IMR-90 (cell line): ENCODE data around the gene SOST. TPM values are rescaled to one million over a fixed set of nuclear protein-coding genes. Genes with fewer than 3 reads are reported as not detected.

Source experiments
- ATAC-seq: fragments of 200-7000 bp; cut with Tn5 transposase; 2 replicates; pipeline ENCODE4 v1.9.1; 2020; ENCODE audit warnings: low read depth, mild to moderate bottlenecking, moderate library complexity
- BruUV-seq: library from RNA; stranded (reverse); fragments of 400-500 nt; replicated peaks from 2 replicates; lab custom pipeline; 2021; lab: Mats Ljungman, UMichigan
- CTCF ChIA-PET: fragments of 300-600 bp; formaldehyde crosslinking; extraction: SDS; loops from one replicate; lab custom pipeline; 2021; ENCODE audit warnings: antibody characterized with exemption; lab: Yijun Ruan, JAX
- POLR2A ChIA-PET: fragments of 300-600 bp; sonication (Branson Sonifier 250); formaldehyde crosslinking; loops from one replicate; lab custom pipeline; 2022; ENCODE audit warnings: antibody characterized with exemption; ENCODE audit not compliant: unreplicated experiment; lab: Charles Lee
- DNase-seq: peaks from one replicate; pipeline ENCODE4 v3.0.0; 2013
- H2AFZ ChIP-seq: replicated peaks from 2 replicates; pipeline ENCODE3; 2013; ENCODE audit warnings: low read length, mild to moderate bottlenecking; ENCODE audit not compliant: poor library complexity
- H2AK5ac ChIP-seq: 2 replicates; pipeline ENCODE4 v1.6.1; 2013; ENCODE audit warnings: low read depth, low read length, inconsistent platforms
- H2AK9ac ChIP-seq: replicated peaks from 2 replicates; pipeline ENCODE3; 2013; ENCODE audit warnings: mild to moderate bottlenecking, low read depth, low read length, moderate library complexity; ENCODE audit not compliant: poor library complexity
- H2BK120ac ChIP-seq: 2 replicates; pipeline ENCODE4 v1.6.1; 2013; ENCODE audit warnings: low read depth, low read length, inconsistent platforms
- H2BK15ac ChIP-seq: 3 replicates; pipeline ENCODE4 v1.6.1; 2013; ENCODE audit warnings: low read depth, low read length, inconsistent platforms
- H2BK20ac ChIP-seq: 2 replicates; pipeline ENCODE4 v1.6.1; 2013; ENCODE audit warnings: low read depth, mild to moderate bottlenecking, inconsistent platforms, low read length, moderate library complexity
- H2BK5ac ChIP-seq: 2 replicates; pipeline ENCODE4 v1.6.1; 2013; ENCODE audit warnings: mild to moderate bottlenecking, low read depth, low read length, inconsistent platforms; ENCODE audit not compliant: poor library complexity, severe bottlenecking
- H3K14ac ChIP-seq: replicated peaks from 2 replicates; pipeline ENCODE4 v1.6.1; 2013; ENCODE audit warnings: low read depth, low read length, inconsistent platforms
- H3K18ac ChIP-seq: 2 replicates; pipeline ENCODE4 v1.6.1; 2013; ENCODE audit warnings: low read depth, low read length, control low read depth
- H3K23ac ChIP-seq: 2 replicates; pipeline ENCODE4 v1.6.1; 2013; ENCODE audit warnings: low read depth, low read length, inconsistent platforms
- H3K27ac ChIP-seq: 2 replicates; pipeline ENCODE4 v1.5.1; 2013; ENCODE audit warnings: mild to moderate bottlenecking, control low read depth, low read length; ENCODE audit not compliant: insufficient read depth
- H3K27me3 ChIP-seq: 2 replicates; pipeline ENCODE4 v1.6.1; 2013; ENCODE audit warnings: low read length; ENCODE audit not compliant: control insufficient read depth, insufficient read depth
- H3K36me3 ChIP-seq: 2 replicates; pipeline ENCODE4 v1.6.1; 2013; ENCODE audit warnings: low read length, mixed read lengths; ENCODE audit not compliant: control insufficient read depth, insufficient read depth
- H3K4ac ChIP-seq: 2 replicates; pipeline ENCODE4 v1.6.1; 2013; ENCODE audit warnings: low read depth, low read length, inconsistent platforms
- H3K4me1 ChIP-seq: 2 replicates; pipeline ENCODE4 v1.6.1; 2013; ENCODE audit warnings: low read length, mixed read lengths; ENCODE audit not compliant: control insufficient read depth, insufficient read depth
- H3K4me2 ChIP-seq: 2 replicates; pipeline ENCODE4 v1.6.1; 2013; ENCODE audit warnings: low read depth, mild to moderate bottlenecking, control low read depth, low read length, moderate library complexity
- H3K4me3 ChIP-seq: 2 replicates; pipeline ENCODE4 v1.5.1; 2013; ENCODE audit warnings: low read depth, mild to moderate bottlenecking, control low read depth, low read length, moderate library complexity; ENCODE audit not compliant: insufficient read depth
- H3K56ac ChIP-seq: 2 replicates; pipeline ENCODE4 v1.6.1; 2013; ENCODE audit warnings: low read length, inconsistent platforms; ENCODE audit not compliant: insufficient read depth; ENCODE audit errors: extremely low read depth
- H3K79me1 ChIP-seq, 2 experiments: 2 replicates each; pipeline ENCODE4 v1.6.1; 2013; ENCODE audit warnings: low read length in 2 of 2, inconsistent platforms in 1 of 2, low read depth in 1 of 2
- H3K9ac ChIP-seq: 2 replicates; pipeline ENCODE4 v1.6.1; 2013; ENCODE audit warnings: low read depth, low read length, control low read depth
- H3K9me1 ChIP-seq: 2 replicates; pipeline ENCODE4 v1.6.1; 2013; ENCODE audit warnings: low read length, inconsistent platforms; ENCODE audit not compliant: insufficient read depth
- H3K9me3 ChIP-seq: 2 replicates; pipeline ENCODE4 v1.6.1; 2013; ENCODE audit warnings: low read length; ENCODE audit not compliant: control insufficient read depth, insufficient read depth
- H4K20me1 ChIP-seq: 2 replicates; pipeline ENCODE4 v1.6.1; 2013; ENCODE audit warnings: low read length, inconsistent platforms; ENCODE audit not compliant: insufficient read depth
- H4K5ac ChIP-seq: 2 replicates; pipeline ENCODE4 v1.6.1; 2013; ENCODE audit warnings: mild to moderate bottlenecking, low read depth, low read length, control low read depth
- H4K8ac ChIP-seq, 2 experiments: 2 replicates each; pipeline ENCODE4 v1.6.1; 2013; ENCODE audit warnings: low read depth in 2 of 2, low read length in 2 of 2, control low read depth in 1 of 2, inconsistent platforms in 1 of 2
- H4K91ac ChIP-seq: 2 replicates; pipeline ENCODE4 v1.6.1; 2013; ENCODE audit warnings: low read depth, low read length, inconsistent platforms; ENCODE audit not compliant: insufficient read depth
- BHLHE40 ChIP-seq: fragments of 150-350 bp; IDR thresholded peaks from 2 replicates; pipeline ENCODE4 v1.6.1; 2016; ENCODE audit warnings: mild to moderate bottlenecking, low read depth, low read length
- CEBPB ChIP-seq: IDR thresholded peaks from 2 replicates; pipeline ENCODE4 v1.6.1; 2012; ENCODE audit warnings: low read depth, low read length, improper control_type of control experiment
- CHD1 ChIP-seq: IDR thresholded peaks from 2 replicates; pipeline ENCODE4 v1.6.1; 2012; ENCODE audit warnings: low read depth, low read length, improper control_type of control experiment
- FOS ChIP-seq: fragments of 150-350 bp; IDR thresholded peaks from 2 replicates; pipeline ENCODE4 v1.6.1; 2016; ENCODE audit warnings: low read depth, low read length
- MAFK ChIP-seq: IDR thresholded peaks from 2 replicates; pipeline ENCODE4 v1.6.1; 2012; ENCODE audit warnings: low read depth, low read length, improper control_type of control experiment
- MAZ ChIP-seq: IDR thresholded peaks from 2 replicates; pipeline ENCODE4 v1.6.1; 2012; ENCODE audit warnings: low read depth, mild to moderate bottlenecking, low read length, improper control_type of control experiment, moderate library complexity, borderline replicate concordance
- MXI1 ChIP-seq: IDR thresholded peaks from 2 replicates; pipeline ENCODE4 v1.6.1; 2012; ENCODE audit warnings: low read depth, mild to moderate bottlenecking, low read length, moderate library complexity, borderline replicate concordance
- NFE2L2 ChIP-seq: fragments of 150-350 bp; IDR thresholded peaks from 2 replicates; pipeline ENCODE4 v1.6.1; 2016; ENCODE audit warnings: low read depth, mild to moderate bottlenecking, low read length
- POLR2A ChIP-seq: IDR thresholded peaks from 2 replicates; pipeline ENCODE4 v1.6.1; 2012; ENCODE audit warnings: mild to moderate bottlenecking, low read depth, low read length
- RAD21 ChIP-seq: IDR thresholded peaks from 2 replicates; pipeline ENCODE4 v1.6.1; 2012; ENCODE audit warnings: low read length, improper control_type of control experiment
- RCOR1 ChIP-seq: IDR thresholded peaks from 2 replicates; pipeline ENCODE4 v1.6.1; 2012; ENCODE audit warnings: mild to moderate bottlenecking, low read length, improper control_type of control experiment; ENCODE audit not compliant: insufficient replicate concordance
- RFX5 ChIP-seq: IDR thresholded peaks from 2 replicates; pipeline ENCODE4 v1.8.0; 2012; ENCODE audit warnings: low read depth, mild to moderate bottlenecking, low read length, moderate library complexity
- SMC3 ChIP-seq: fragments of 150-350 bp; IDR thresholded peaks from 2 replicates; pipeline ENCODE4 v1.6.1; 2016; ENCODE audit warnings: low read depth, mild to moderate bottlenecking, antibody characterized with exemption, low read length, moderate library complexity
- WGBS, 2 experiments: methylation state at CpG; one replicate each; pipeline versions ENCODE4 v1.1.5 to v1.1.7; 2013; ENCODE audit warnings: missing lambda C conversion rate in 2 of 2; ENCODE audit not compliant: insufficient read length in 1 of 2; ENCODE audit errors: extremely low coverage in 2 of 2; 5-methylcytosine and 5-hydroxymethylcytosine counted together
- dilution Hi-C: fragments of 300-500 bp; cut with HindIII; formaldehyde crosslinking; loops from one replicate; pipeline ENCODE4 v1.14.3; 2018; ENCODE audit warnings: low sequenced_read_pairs; ENCODE audit not compliant: unreplicated experiment
- in situ Hi-C: fragments of 300-500 bp; cut with MboI; formaldehyde crosslinking; loops from 3 replicates; pipeline ENCODE4 v1.14.3; 2019; ENCODE audit warnings: low sequenced_read_pairs, inconsistent platforms, mixed read lengths
- intact Hi-C: fragments of 100-400 bp; cut with micrococcal nuclease; formaldehyde crosslinking; loops from 2 replicates; pipeline ENCODE4 v1.10.0; 2022
- polyA plus RNA-seq, 3 experiments: library from polyadenylated mRNA; depleted of rRNA; stranded (reverse); fragments of >200 nt; gene quantifications; 2 replicates each; pipeline ENCODE4 v1.2.3, GENCODE V29; 2012; ENCODE audit warnings: low replicate concordance in 1 of 3
- total RNA-seq: library from RNA; depleted of rRNA; stranded (reverse); fragments of >200 nt; gene quantifications from 2 replicates; pipeline ENCODE4 v1.2.3, GENCODE V29; 2012
- TF ChIP-seq, protein P1 (sequence below): fragments of 150-350 bp; IDR thresholded peaks from 2 replicates; pipeline ENCODE4 v1.6.1; 2016; ENCODE audit warnings: low read depth, mild to moderate bottlenecking, low read length, moderate library complexity, borderline replicate concordance
- TF ChIP-seq, protein P2 (sequence below): fragments of 150-350 bp; IDR thresholded peaks from 2 replicates; pipeline ENCODE4 v1.6.1; 2017; ENCODE audit warnings: mild to moderate bottlenecking, antibody characterized with exemption, low read length, low read depth
- TF ChIP-seq, protein P3 (sequence below): conservative IDR thresholded peaks from 2 replicates; pipeline ENCODE4 v1.5.1; 2012; ENCODE audit warnings: mild to moderate bottlenecking, low read depth, low read length, improper control_type of control experiment

The SOST gene
- total and polyA plus RNA-seq, 2 of the 4 experiments (the other 2 are of a cell fraction) = not detected

DNA sequence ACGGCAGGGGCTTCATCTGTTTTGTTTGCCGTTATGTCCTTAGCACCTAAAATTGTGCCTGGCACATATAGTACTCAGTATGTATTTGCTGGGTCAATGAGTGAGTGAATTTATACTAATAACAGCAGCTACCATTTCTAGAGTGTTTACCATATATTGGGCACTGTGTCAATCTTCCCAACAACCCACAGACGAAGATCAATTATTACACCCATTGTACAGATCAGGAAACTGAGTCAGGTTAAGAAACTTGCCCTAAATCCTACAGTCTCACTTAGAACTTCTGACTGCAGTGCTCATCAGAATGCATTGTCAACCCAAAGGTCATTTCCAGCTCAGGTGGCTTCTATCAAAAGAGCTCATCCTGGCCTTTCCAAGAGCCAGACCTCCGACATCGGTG is 52.4 kb downstream of the SOST start:
- Histone ChIP-seq H2BK15ac (no peak overlapping the region), H3K4me2 (no peak overlapping the region), H3K9me1 (no peaks in the 10 kb centered on the region), H3K4me1 (0 out of 2 replicates have a peak, but pooled peaks cover 3% of the 10 kb centered on the region), H2AK9ac (no peak overlapping the region), H2AFZ (no peak overlapping the region), H4K91ac (no peak overlapping the region), H3K79me1 (no peaks in the 10 kb centered on the region), H3K27me3 (peaks cover 22% of the 10 kb centered on the region), H3K56ac (no peak overlapping the region), H3K18ac (no peak overlapping the region), H4K5ac (no peak overlapping the region), H2BK5ac (no peak overlapping the region), H3K27ac (no peak overlapping the region), H3K23ac (no peak overlapping the region), H2AK5ac (no peak overlapping the region), H3K9me3 (peaks cover 2% of the 10 kb centered on the region; the same call in 1 of the 2 replicates), H3K4me3 (no peak overlapping the region), H3K14ac (no peak overlapping the region), H3K4ac (no peak overlapping the region), H4K8ac (no peak overlapping the region), H2BK20ac (no peak overlapping the region), H2BK120ac (no peak overlapping the region), H3K36me3 (no peaks in the 10 kb centered on the region), H3K9ac (no peak overlapping the region), H4K20me1 (no peaks in the 10 kb centered on the region)
- dilution Hi-C loops (no loop called here), in situ Hi-C loops (loop anchor here (5.0 kb wide), 1 partner anchor 41 kb away; no protein-coding TSS in a partner anchor), intact Hi-C loops (no loop called here)
- BruUV-seq = no TSS peak
- DNase-seq (no peak), ATAC-seq (no peak)
- WGBS, 2 experiments = no CpG with 5 or more reads among the region's 5 CpGs
- ChIA-PET POLR2A (no interaction called here), CTCF (no interaction called here)
- TF ChIP-seq SMC3 (no peak), CEBPB (no peak), BHLHE40 (no peak), FOS (no peak), MAZ (no peak), NFE2L2 (no peak), RFX5 (no peak), MAFK (no peak), RAD21 (no peak), POLR2A (no peak), RCOR1 (no peak), MXI1 (no peak), CHD1 (no peak)
- TF ChIP-seq, protein P1, sequence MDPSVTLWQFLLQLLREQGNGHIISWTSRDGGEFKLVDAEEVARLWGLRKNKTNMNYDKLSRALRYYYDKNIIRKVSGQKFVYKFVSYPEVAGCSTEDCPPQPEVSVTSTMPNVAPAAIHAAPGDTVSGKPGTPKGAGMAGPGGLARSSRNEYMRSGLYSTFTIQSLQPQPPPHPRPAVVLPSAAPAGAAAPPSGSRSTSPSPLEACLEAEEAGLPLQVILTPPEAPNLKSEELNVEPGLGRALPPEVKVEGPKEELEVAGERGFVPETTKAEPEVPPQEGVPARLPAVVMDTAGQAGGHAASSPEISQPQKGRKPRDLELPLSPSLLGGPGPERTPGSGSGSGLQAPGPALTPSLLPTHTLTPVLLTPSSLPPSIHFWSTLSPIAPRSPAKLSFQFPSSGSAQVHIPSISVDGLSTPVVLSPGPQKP = no peak
- TF ChIP-seq, protein P2, sequence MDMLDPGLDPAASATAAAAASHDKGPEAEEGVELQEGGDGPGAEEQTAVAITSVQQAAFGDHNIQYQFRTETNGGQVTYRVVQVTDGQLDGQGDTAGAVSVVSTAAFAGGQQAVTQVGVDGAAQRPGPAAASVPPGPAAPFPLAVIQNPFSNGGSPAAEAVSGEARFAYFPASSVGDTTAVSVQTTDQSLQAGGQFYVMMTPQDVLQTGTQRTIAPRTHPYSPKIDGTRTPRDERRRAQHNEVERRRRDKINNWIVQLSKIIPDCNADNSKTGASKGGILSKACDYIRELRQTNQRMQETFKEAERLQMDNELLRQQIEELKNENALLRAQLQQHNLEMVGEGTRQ = no peak
- TF ChIP-seq, protein P3, sequence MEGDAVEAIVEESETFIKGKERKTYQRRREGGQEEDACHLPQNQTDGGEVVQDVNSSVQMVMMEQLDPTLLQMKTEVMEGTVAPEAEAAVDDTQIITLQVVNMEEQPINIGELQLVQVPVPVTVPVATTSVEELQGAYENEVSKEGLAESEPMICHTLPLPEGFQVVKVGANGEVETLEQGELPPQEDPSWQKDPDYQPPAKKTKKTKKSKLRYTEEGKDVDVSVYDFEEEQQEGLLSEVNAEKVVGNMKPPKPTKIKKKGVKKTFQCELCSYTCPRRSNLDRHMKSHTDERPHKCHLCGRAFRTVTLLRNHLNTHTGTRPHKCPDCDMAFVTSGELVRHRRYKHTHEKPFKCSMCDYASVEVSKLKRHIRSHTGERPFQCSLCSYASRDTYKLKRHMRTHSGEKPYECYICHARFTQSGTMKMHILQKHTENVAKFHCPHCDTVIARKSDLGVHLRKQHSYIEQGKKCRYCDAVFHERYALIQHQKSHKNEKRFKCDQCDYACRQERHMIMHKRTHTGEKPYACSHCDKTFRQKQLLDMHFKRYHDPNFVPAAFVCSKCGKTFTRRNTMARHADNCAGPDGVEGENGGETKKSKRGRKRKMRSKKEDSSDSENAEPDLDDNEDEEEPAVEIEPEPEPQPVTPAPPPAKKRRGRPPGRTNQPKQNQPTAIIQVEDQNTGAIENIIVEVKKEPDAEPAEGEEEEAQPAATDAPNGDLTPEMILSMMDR = no peak
